IMR-90 (cell line): Measurements from ENCODE around the gene COL1A1. TPM values are rescaled to one million over a fixed set of nuclear protein-coding genes. Genes with fewer than 3 reads are reported as not detected.

Experiments
- ATAC-seq: fragments of 200-7000 bp; cut with Tn5 transposase; 2 replicates; pipeline ENCODE4 v1.9.1; 2020; ENCODE audit warnings: low read depth, mild to moderate bottlenecking, moderate library complexity
- BruUV-seq: library from RNA; stranded (reverse); fragments of 400-500 nt; replicated peaks from 2 replicates; lab custom pipeline; 2021; lab: Mats Ljungman, UMichigan
- CTCF ChIA-PET: fragments of 300-600 bp; formaldehyde crosslinking; extraction: SDS; loops from one replicate; lab custom pipeline; 2021; ENCODE audit warnings: antibody characterized with exemption; lab: Yijun Ruan, JAX
- POLR2A ChIA-PET: fragments of 300-600 bp; sonication (Branson Sonifier 250); formaldehyde crosslinking; loops from one replicate; lab custom pipeline; 2022; ENCODE audit warnings: antibody characterized with exemption; ENCODE audit not compliant: unreplicated experiment; lab: Charles Lee
- DNase-seq: peaks from one replicate; pipeline ENCODE4 v3.0.0; 2013
- H2AFZ ChIP-seq: replicated peaks from 2 replicates; pipeline ENCODE3; 2013; ENCODE audit warnings: low read length, mild to moderate bottlenecking; ENCODE audit not compliant: poor library complexity
- H2AK5ac ChIP-seq: 2 replicates; pipeline ENCODE4 v1.6.1; 2013; ENCODE audit warnings: low read depth, low read length, inconsistent platforms
- H2AK9ac ChIP-seq: replicated peaks from 2 replicates; pipeline ENCODE3; 2013; ENCODE audit warnings: mild to moderate bottlenecking, low read depth, low read length, moderate library complexity; ENCODE audit not compliant: poor library complexity
- H2BK120ac ChIP-seq: 2 replicates; pipeline ENCODE4 v1.6.1; 2013; ENCODE audit warnings: low read depth, low read length, inconsistent platforms
- H2BK15ac ChIP-seq: 3 replicates; pipeline ENCODE4 v1.6.1; 2013; ENCODE audit warnings: low read depth, low read length, inconsistent platforms
- H2BK20ac ChIP-seq: 2 replicates; pipeline ENCODE4 v1.6.1; 2013; ENCODE audit warnings: low read depth, mild to moderate bottlenecking, inconsistent platforms, low read length, moderate library complexity
- H2BK5ac ChIP-seq: 2 replicates; pipeline ENCODE4 v1.6.1; 2013; ENCODE audit warnings: mild to moderate bottlenecking, low read depth, low read length, inconsistent platforms; ENCODE audit not compliant: poor library complexity, severe bottlenecking
- H3K14ac ChIP-seq: replicated peaks from 2 replicates; pipeline ENCODE4 v1.6.1; 2013; ENCODE audit warnings: low read depth, low read length, inconsistent platforms
- H3K18ac ChIP-seq: 2 replicates; pipeline ENCODE4 v1.6.1; 2013; ENCODE audit warnings: low read depth, low read length, control low read depth
- H3K23ac ChIP-seq: 2 replicates; pipeline ENCODE4 v1.6.1; 2013; ENCODE audit warnings: low read depth, low read length, inconsistent platforms
- H3K27ac ChIP-seq: 2 replicates; pipeline ENCODE4 v1.5.1; 2013; ENCODE audit warnings: mild to moderate bottlenecking, control low read depth, low read length; ENCODE audit not compliant: insufficient read depth
- H3K27me3 ChIP-seq: 2 replicates; pipeline ENCODE4 v1.6.1; 2013; ENCODE audit warnings: low read length; ENCODE audit not compliant: control insufficient read depth, insufficient read depth
- H3K36me3 ChIP-seq: 2 replicates; pipeline ENCODE4 v1.6.1; 2013; ENCODE audit warnings: low read length, mixed read lengths; ENCODE audit not compliant: control insufficient read depth, insufficient read depth
- H3K4ac ChIP-seq: 2 replicates; pipeline ENCODE4 v1.6.1; 2013; ENCODE audit warnings: low read depth, low read length, inconsistent platforms
- H3K4me1 ChIP-seq: 2 replicates; pipeline ENCODE4 v1.6.1; 2013; ENCODE audit warnings: low read length, mixed read lengths; ENCODE audit not compliant: control insufficient read depth, insufficient read depth
- H3K4me2 ChIP-seq: 2 replicates; pipeline ENCODE4 v1.6.1; 2013; ENCODE audit warnings: low read depth, mild to moderate bottlenecking, control low read depth, low read length, moderate library complexity
- H3K4me3 ChIP-seq: 2 replicates; pipeline ENCODE4 v1.5.1; 2013; ENCODE audit warnings: low read depth, mild to moderate bottlenecking, control low read depth, low read length, moderate library complexity; ENCODE audit not compliant: insufficient read depth
- H3K56ac ChIP-seq: 2 replicates; pipeline ENCODE4 v1.6.1; 2013; ENCODE audit warnings: low read length, inconsistent platforms; ENCODE audit not compliant: insufficient read depth; ENCODE audit errors: extremely low read depth
- H3K79me1 ChIP-seq, 2 experiments: 2 replicates each; pipeline ENCODE4 v1.6.1; 2013; ENCODE audit warnings: low read length in 2 of 2, inconsistent platforms in 1 of 2, low read depth in 1 of 2
- H3K9ac ChIP-seq: 2 replicates; pipeline ENCODE4 v1.6.1; 2013; ENCODE audit warnings: low read depth, low read length, control low read depth
- H3K9me1 ChIP-seq: 2 replicates; pipeline ENCODE4 v1.6.1; 2013; ENCODE audit warnings: low read length, inconsistent platforms; ENCODE audit not compliant: insufficient read depth
- H3K9me3 ChIP-seq: 2 replicates; pipeline ENCODE4 v1.6.1; 2013; ENCODE audit warnings: low read length; ENCODE audit not compliant: control insufficient read depth, insufficient read depth
- H4K20me1 ChIP-seq: 2 replicates; pipeline ENCODE4 v1.6.1; 2013; ENCODE audit warnings: low read length, inconsistent platforms; ENCODE audit not compliant: insufficient read depth
- H4K5ac ChIP-seq: 2 replicates; pipeline ENCODE4 v1.6.1; 2013; ENCODE audit warnings: mild to moderate bottlenecking, low read depth, low read length, control low read depth
- H4K8ac ChIP-seq, 2 experiments: 2 replicates each; pipeline ENCODE4 v1.6.1; 2013; ENCODE audit warnings: low read depth in 2 of 2, low read length in 2 of 2, control low read depth in 1 of 2, inconsistent platforms in 1 of 2
- H4K91ac ChIP-seq: 2 replicates; pipeline ENCODE4 v1.6.1; 2013; ENCODE audit warnings: low read depth, low read length, inconsistent platforms; ENCODE audit not compliant: insufficient read depth
- BHLHE40 ChIP-seq: fragments of 150-350 bp; IDR thresholded peaks from 2 replicates; pipeline ENCODE4 v1.6.1; 2016; ENCODE audit warnings: mild to moderate bottlenecking, low read depth, low read length
- MAFK ChIP-seq: IDR thresholded peaks from 2 replicates; pipeline ENCODE4 v1.6.1; 2012; ENCODE audit warnings: low read depth, low read length, improper control_type of control experiment
- MAZ ChIP-seq: IDR thresholded peaks from 2 replicates; pipeline ENCODE4 v1.6.1; 2012; ENCODE audit warnings: low read depth, mild to moderate bottlenecking, low read length, improper control_type of control experiment, moderate library complexity, borderline replicate concordance
- NFE2L2 ChIP-seq: fragments of 150-350 bp; IDR thresholded peaks from 2 replicates; pipeline ENCODE4 v1.6.1; 2016; ENCODE audit warnings: low read depth, mild to moderate bottlenecking, low read length
- RCOR1 ChIP-seq: IDR thresholded peaks from 2 replicates; pipeline ENCODE4 v1.6.1; 2012; ENCODE audit warnings: mild to moderate bottlenecking, low read length, improper control_type of control experiment; ENCODE audit not compliant: insufficient replicate concordance
- USF2 ChIP-seq: fragments of 150-350 bp; IDR thresholded peaks from 2 replicates; pipeline ENCODE4 v1.6.1; 2017; ENCODE audit warnings: mild to moderate bottlenecking, antibody characterized with exemption, low read length, low read depth
- WGBS, 2 experiments: methylation state at CpG; one replicate each; pipeline versions ENCODE4 v1.1.5 to v1.1.7; 2013; ENCODE audit warnings: missing lambda C conversion rate in 2 of 2; ENCODE audit not compliant: insufficient read length in 1 of 2; ENCODE audit errors: extremely low coverage in 2 of 2; 5-methylcytosine and 5-hydroxymethylcytosine counted together
- dilution Hi-C: fragments of 300-500 bp; cut with HindIII; formaldehyde crosslinking; loops from one replicate; pipeline ENCODE4 v1.14.3; 2018; ENCODE audit warnings: low sequenced_read_pairs; ENCODE audit not compliant: unreplicated experiment
- in situ Hi-C: fragments of 300-500 bp; cut with MboI; formaldehyde crosslinking; loops from 3 replicates; pipeline ENCODE4 v1.14.3; 2019; ENCODE audit warnings: low sequenced_read_pairs, inconsistent platforms, mixed read lengths
- intact Hi-C: fragments of 100-400 bp; cut with micrococcal nuclease; formaldehyde crosslinking; loops from 2 replicates; pipeline ENCODE4 v1.10.0; 2022
- polyA plus RNA-seq, 3 experiments: library from polyadenylated mRNA; depleted of rRNA; stranded (reverse); fragments of >200 nt; gene quantifications; 2 replicates each; pipeline ENCODE4 v1.2.3, GENCODE V29; 2012; ENCODE audit warnings: low replicate concordance in 1 of 3
- total RNA-seq: library from RNA; depleted of rRNA; stranded (reverse); fragments of >200 nt; gene quantifications from 2 replicates; pipeline ENCODE4 v1.2.3, GENCODE V29; 2012

The COL1A1 gene
- total and polyA plus RNA-seq, 2 of the 4 experiments (the other 2 are of a cell fraction): 2,180 to 4,350 TPM

- TF ChIP-seq NFE2L2: no peak; the same call in 1 of the 2 replicates
- no peak for TF ChIP-seq RCOR1
These were observed 1.5 kb downstream of the COL1A1 start (continued) for GRCh38 chr17:50199803-50200456.

GRCh38 chr17:50199211-50199802, 2.1 kb downstream of the COL1A1 start:
- H4K5ac ChIP-seq: peak overlapping the region; percentile 82
- TSS peak; percentile 66 for BruUV-seq
- H3K4me3 ChIP-seq: peak overlapping the region; percentile 80
- POLR2A ChIA-PET: interaction anchor here (0.6 to 8.6 kb wide), 11 partner anchors 8 to 145 kb away, joined by 3 to 159 read pairs (median 5); no protein-coding TSS in a partner anchor
- H3K14ac ChIP-seq: peak overlapping the region; percentile 100
- in situ Hi-C loops: loop anchor here (5.0 kb wide), 1 partner anchor 73 kb away; the partner anchor contains the start of gene TMEM92
- H3K4ac ChIP-seq: peak overlapping the region; percentile 100
- peak overlapping the region; percentile 65 to 97; a peak in 2 of 4 replicates for H4K8ac ChIP-seq
- H3K4me2 ChIP-seq: peak overlapping the region; percentile 78
- H3K27me3 ChIP-seq: no peaks in the 10 kb centered on the region
- peak overlapping the region; percentile 94 for H3K23ac ChIP-seq
- no peak overlapping the region for H2BK20ac ChIP-seq
- H3K56ac ChIP-seq: peak overlapping the region; percentile 96
- dilution Hi-C loops: no loop called here
- no peak for ATAC-seq
- H3K9me3 ChIP-seq: no peaks in the 10 kb centered on the region
- peak overlapping the region; percentile 53; the same call in 1 of the 2 replicates for H2BK120ac ChIP-seq
- DNase-seq: no peak
- H2AK9ac ChIP-seq: peak overlapping the region; percentile 90
- H4K91ac ChIP-seq: peak overlapping the region; percentile 71; the same call in 1 of the 2 replicates
- WGBS, 2 experiments: 2% methylated on average over 15 of the region's 41 CpGs; no CpG with 5 or more reads in 1 of the 2 experiments
- peaks cover 17 to 64% of the 10 kb centered on the region in 2 experiments; a peak in 3 of 4 replicates for H3K79me1 ChIP-seq
- CTCF ChIA-PET: interaction anchor here (1.1 to 1.2 kb wide), 2 partner anchors 10 to 30 kb away, joined by 4 to 5 read pairs; no protein-coding TSS in a partner anchor
- TF ChIP-seq MAZ: 0 out of 2 replicates have a peak, but pooled peaks have one; percentile 23
- no peak for TF ChIP-seq MAFK
- no peak for TF ChIP-seq USF2
- TF ChIP-seq BHLHE40: no peak
- peaks cover 48% of the 10 kb centered on the region for H3K4me1 ChIP-seq
- H3K36me3 ChIP-seq: peaks cover 55% of the 10 kb centered on the region
- 0 out of 2 replicates have a peak, but pooled peaks cover 3% of the 10 kb centered on the region for H3K9me1 ChIP-seq
- H4K20me1 ChIP-seq: peaks cover 69% of the 10 kb centered on the region
- peak overlapping the region; percentile 97 for H3K18ac ChIP-seq
- H2BK5ac ChIP-seq: peak overlapping the region; percentile 99
- peak overlapping the region; percentile 99 for H3K27ac ChIP-seq
- intact Hi-C loops: no loop called here
- H2AFZ ChIP-seq: no peak overlapping the region
- peak overlapping the region; percentile 85 for H2AK5ac ChIP-seq
- H3K9ac ChIP-seq: peak overlapping the region; percentile 98
- H2BK15ac ChIP-seq: no peak overlapping the region
